ENCODE measurements around the gene FAM118A.
"Not testable (repeated sequence)": the region's sequence is repeated elsewhere in the genome, so short reads cannot be mapped to it uniquely, and the experiment has no call there.

The FAM118A gene

GRCh38 chr22:45291061-45291930 lies 18.4 kb upstream of the FAM118A start:
- TF ChIP-seq POLR2A (IDR thresholded peaks at IDR 0.05; ENCODE audit: low read depth, low read length) = no peak
- DNase-seq (ENCODE audit: insufficient read length, low spot score) (no peak), FAIRE-seq (no peak)

- no peak for TF ChIP-seq POLR2A (IDR thresholded peaks at IDR 0.05; ENCODE audit: low read depth, low read length)
- no peak for FAIRE-seq
- no peak for DNase-seq (ENCODE audit: insufficient read length, low spot score)
Measured at GRCh38 chr22:45291931-45292290, 17.8 kb upstream of the FAM118A start.

DNA sequence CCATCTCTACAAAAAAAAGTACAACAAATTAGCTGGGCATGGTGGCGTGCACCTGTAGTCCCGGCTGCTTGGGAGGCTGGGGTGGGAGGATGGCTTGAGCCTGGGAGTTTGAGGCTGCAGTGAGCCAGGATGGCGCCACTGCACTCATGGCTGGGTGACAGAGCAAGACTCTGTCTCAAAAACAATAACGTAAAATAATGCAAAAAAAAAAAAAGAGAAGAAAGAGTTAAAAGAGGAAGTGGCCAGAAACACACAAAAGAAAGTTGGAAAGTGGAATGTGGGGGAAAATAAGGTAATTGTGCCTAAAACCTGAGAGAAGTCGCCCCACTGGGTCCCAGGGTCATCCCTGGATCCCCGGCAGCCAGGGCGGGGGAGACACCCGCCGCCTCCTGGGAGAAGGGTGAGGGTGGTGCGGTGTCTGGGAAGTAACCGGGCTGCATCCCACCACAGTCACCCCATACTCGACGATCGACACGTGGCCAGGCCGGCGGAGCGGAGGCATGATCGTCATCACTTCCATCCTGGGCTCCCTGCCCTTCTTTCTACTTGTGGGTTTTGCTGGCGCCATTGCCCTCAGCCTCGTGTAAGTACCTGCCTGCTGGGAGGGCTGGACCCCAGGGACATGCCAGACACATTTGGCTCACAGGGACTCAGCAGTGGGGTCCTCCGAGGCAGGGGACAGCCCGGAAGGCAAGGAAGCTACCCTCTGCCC lies 16.8 kb upstream of the FAM118A start:
- no peak for DNase-seq (ENCODE audit: insufficient read length, low spot score)
- FAIRE-seq = no peak
- no peak for TF ChIP-seq POLR2A (IDR thresholded peaks at IDR 0.05; ENCODE audit: low read depth, low read length)

DNA sequence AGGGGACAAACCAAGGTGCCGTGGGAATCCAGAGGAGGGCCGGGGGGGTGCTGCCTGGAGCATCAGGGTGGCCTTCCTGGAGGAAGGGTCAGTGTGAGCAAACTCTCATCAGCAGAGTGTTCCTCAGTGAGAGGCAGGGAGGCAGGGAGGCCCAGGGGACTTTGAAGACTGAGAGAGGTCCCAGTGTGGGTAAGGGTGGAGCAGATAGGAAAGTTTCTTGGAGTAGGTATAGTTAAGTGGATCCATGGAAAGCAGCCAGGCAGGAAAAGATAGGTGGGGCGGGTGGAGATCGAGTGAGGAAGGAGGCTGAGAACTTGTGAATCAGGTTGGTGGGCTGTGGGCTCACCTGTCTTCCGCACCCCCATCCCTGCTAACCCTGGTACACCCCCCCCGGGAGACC lies 15.7 kb upstream of the FAM118A start:
- no peak for TF ChIP-seq POLR2A (IDR thresholded peaks at IDR 0.05; ENCODE audit: low read depth, low read length)
- DNase-seq (ENCODE audit: insufficient read length, low spot score) (no peak), FAIRE-seq (no peak)

DNA sequence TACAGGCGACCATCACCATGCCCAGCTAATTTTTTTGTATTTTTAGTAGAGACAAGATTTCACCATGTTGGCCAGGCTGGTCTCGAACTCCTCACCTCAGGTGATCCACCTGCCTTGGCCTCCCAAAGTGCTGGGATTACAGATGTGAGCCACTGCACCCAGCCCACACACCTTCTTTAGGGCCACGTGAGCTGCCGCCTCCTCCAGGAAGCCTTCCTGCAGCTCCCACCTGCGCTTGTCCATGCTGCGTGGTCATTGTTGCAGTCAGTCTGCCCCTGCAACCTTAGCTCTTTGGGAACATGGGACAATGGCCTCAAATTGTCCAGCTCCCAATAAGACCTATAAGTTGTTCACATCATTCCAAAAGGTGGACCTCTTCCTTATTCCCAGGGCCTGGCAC lies 14.7 kb upstream of the FAM118A start:
- DNase-seq (ENCODE audit: insufficient read length, low spot score); FAIRE-seq: not testable (repeated sequence)

DNA sequence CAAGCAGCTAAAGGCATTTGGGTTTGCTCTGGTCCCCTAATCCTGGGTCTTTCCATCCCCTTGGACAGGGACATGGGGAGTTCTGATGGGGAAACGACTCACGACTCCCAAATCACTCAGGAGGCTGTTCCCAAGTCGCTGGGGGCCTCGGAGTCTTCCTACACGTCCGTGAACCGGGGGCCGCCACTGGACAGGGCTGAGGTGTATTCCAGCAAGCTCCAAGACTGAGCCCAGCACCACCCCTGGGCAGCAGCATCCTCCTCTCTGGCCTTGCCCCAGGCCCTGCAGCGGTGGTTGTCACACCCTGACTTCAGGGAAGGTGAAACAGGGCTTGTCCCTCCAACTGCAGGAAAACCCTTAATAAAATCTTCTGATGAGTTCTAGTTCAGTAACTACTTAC lies 14.2 kb upstream of the FAM118A start:
- TF ChIP-seq POLR2A (IDR thresholded peaks at IDR 0.05; ENCODE audit: low read depth, low read length) = no peak
- FAIRE-seq (no peak), DNase-seq (ENCODE audit: insufficient read length, low spot score) (no peak)

DNA sequence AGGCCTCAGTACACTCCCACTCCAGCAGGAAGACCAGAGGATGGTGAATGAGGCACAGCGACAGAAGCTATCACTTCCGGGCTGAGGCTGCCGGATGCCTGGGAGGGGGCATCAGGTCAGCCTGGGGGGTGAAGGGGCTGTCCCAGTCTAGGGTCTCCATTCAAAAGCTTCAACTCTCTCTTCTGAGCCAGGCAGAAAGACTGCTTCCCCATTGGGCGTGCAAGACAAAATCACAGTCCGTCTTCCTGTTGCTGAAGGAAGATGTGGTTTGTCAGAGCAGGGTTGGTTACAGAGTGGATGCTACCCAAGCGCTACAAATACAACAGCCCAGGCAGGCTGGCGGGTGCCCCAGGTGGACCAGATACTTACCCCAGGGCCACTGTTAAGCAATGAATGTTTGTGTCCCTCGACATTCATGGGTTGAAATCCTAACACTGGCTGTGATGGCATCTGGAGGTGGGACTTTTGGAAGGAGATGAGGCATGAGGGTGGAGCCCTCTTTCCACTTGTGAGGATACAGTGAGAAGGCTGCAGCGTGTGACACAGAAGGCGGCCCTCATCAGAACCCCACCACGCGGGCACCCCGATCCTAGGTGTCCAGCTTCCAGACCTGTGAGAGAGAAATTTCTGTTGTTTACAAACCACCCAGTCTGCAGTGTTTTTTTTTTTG lies 13.0 kb upstream of the FAM118A start:
- no peak for TF ChIP-seq POLR2A (IDR thresholded peaks at IDR 0.05; ENCODE audit: low read depth, low read length)
- DNase-seq (ENCODE audit: insufficient read length, low spot score) = no peak
- no peak for FAIRE-seq

DNA sequence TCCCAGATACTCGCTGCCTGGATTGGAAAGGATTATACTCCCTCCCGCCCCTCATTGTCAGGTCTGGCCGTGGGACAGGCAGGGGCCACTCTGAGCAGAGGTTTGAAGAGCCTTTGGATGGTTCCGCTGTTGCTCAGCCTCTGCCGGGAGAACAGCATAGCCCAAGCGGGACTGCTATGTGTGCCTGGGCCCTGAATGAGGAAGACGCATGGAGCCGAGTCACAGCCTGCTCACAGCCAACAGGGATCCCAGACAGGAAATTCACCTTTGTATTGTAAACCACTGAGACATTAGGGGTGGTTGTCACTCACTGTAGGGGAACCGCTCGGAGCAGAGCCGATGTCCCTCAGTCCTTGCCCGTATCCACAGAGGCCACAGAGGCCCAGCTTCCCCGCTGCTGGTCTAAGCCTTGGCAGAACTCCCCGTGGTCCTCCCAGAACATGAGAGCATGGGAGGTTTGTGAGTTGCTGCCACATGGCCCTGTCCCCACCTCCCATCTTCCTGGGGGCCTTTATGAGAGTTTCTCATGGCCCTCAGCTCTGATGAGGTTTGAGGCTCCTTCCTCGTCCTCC lies 10.7 kb upstream of the FAM118A start:
- FAIRE-seq (no peak), DNase-seq (ENCODE audit: insufficient read length, low spot score) (no peak)
- no peak for TF ChIP-seq POLR2A (IDR thresholded peaks at IDR 0.05; ENCODE audit: low read depth, low read length)

DNA sequence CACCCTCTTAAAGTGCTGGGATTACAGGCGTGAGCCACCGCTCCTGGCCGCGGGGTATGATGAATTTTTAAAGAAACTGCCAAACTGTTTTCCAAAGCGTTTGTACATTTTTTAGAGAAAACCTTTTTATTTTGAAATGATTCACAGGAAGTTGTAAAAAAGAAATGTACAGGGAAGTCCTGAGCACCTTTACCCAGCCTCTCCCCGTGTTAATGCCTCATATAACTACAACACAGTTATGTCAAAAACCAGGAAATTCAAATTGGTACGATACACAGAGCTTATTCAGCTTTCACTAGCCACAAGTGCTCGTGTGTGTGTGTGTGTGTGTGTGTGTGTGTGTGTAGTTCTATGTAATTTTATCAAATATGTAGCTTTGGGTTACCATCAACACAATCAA lies 7.0 kb upstream of the FAM118A start:
- DNase-seq (ENCODE audit: insufficient read length, low spot score) = no peak
- TF ChIP-seq POLR2A (IDR thresholded peaks at IDR 0.05; ENCODE audit: low read depth, low read length) = no peak
- no peak for FAIRE-seq

- no peak for TF ChIP-seq POLR2A (IDR thresholded peaks at IDR 0.05; ENCODE audit: low read depth, low read length)
- no peak for FAIRE-seq
- no peak for DNase-seq (ENCODE audit: insufficient read length, low spot score)
Measured at GRCh38 chr22:45303181-45303580, 6.6 kb upstream of the FAM118A start.

DNA sequence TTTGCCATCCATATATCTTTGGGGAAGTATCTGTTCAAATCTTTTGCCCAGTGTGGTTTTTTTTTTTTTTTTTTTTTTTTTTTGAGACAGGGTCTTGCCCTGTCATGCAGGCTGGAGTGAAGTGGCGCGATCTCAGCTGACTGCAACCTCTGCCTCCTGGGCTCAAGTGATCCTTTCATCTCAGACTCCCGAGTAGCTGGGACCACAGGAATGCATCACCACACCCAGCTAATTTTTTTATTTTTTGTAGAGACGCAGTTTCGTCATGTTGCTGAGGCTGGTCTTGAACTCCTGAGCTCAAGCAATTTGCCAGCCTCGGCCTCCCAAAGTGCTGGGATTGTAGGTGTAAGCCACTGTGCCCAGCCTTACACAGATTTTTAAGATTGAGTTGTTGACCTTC lies 4.8 kb upstream of the FAM118A start:
- DNase-seq (ENCODE audit: insufficient read length, low spot score) = no peak
- FAIRE-seq = no peak
- TF ChIP-seq POLR2A (IDR thresholded peaks at IDR 0.05; ENCODE audit: low read depth, low read length) = no peak

GRCh38 chr22:45305456-45306075 lies 4.2 kb upstream of the FAM118A start:
- DNase-seq (ENCODE audit: insufficient read length, low spot score) = no peak
- no peak for FAIRE-seq
- TF ChIP-seq POLR2A (IDR thresholded peaks at IDR 0.05; ENCODE audit: low read depth, low read length) = no peak

DNA sequence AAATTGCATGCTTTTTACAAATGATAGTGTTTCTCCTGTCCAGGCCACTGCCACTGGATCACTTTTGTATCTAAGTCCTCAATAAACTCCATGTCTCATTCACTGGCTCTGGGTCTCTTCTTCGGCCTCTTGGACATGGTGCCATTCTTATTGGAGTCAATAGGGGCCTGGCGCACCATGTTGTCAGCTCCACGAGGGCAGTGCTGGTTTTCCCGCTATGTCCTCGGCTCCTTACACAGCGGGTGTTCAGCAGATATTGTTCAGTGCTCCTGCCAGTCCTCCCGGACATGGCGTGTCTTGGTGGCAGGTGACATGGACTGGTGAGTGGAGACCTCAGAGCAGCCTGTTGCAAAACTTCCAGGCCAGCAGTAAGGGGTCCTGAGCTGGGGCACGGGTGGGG lies 3.6 kb upstream of the FAM118A start:
- no peak for DNase-seq (ENCODE audit: insufficient read length, low spot score)
- no peak for FAIRE-seq
- no peak for TF ChIP-seq POLR2A (IDR thresholded peaks at IDR 0.05; ENCODE audit: low read depth, low read length)

All from H54 (cell line).